ENCODE results near the gene MYH16.
"Not testable (repeated sequence)": the region's sequence is repeated elsewhere in the genome, so short reads cannot be mapped to it uniquely, and the experiment has no call there.

Gene MYH16

GRCh38 chr7:99357701-99358490 is 85.3 kb downstream of the MYH16 start:
- no peak for DNase-seq

GRCh38 chr7:99358521-99358920 is 85.9 kb downstream of the MYH16 start:
- DNase-seq = not testable (repeated sequence)

GRCh38 chr7:99359465-99360154 is 87.0 kb downstream of the MYH16 start:
- DNase-seq = no peak

All from fibroblast of skin of scalp (primary cell).